SH-SY5Y (cell line): ENCODE results near the gene DDO.

Experiments used
- GATA2 ChIP-seq: IDR thresholded peaks from 2 replicates; pipeline ENCODE4 v1.6.1; 2011; ENCODE audit warnings: mild to moderate bottlenecking, low read depth, low read length
- GATA3 ChIP-seq: IDR thresholded peaks from 2 replicates; pipeline ENCODE4 v1.6.1; 2011; ENCODE audit warnings: low read depth, mild to moderate bottlenecking, low read length, moderate library complexity

- TF ChIP-seq GATA3 (no peak), GATA2 (no peak)
These were observed 31.0 kb upstream of the DDO start for GRCh38 chr6:110446405-110446804.
